Osteoblast (primary cell): ENCODE measurements around the gene SLIT3. TPM values are rescaled to one million over a fixed set of nuclear protein-coding genes. Genes with fewer than 3 reads are reported as not detected.

Source experiments
- DNase-seq: peaks from one replicate; pipeline ENCODE4 v3.0.0; 2011; ENCODE audit warnings: low spot score, mixed read lengths; ENCODE audit not compliant: insufficient read length; ENCODE audit errors: missing footprints
- H2AFZ ChIP-seq: 2 replicates; pipeline ENCODE4 v1.6.0; 2011; ENCODE audit warnings: mild to moderate bottlenecking, low read length
- H3K27ac ChIP-seq: 2 replicates; pipeline ENCODE4 v1.5.1; 2011; ENCODE audit warnings: mild to moderate bottlenecking, low read depth, low read length, moderate library complexity
- H3K27me3 ChIP-seq: 2 replicates; pipeline ENCODE4 v1.6.0; 2012; ENCODE audit warnings: mild to moderate bottlenecking, control low read depth, inconsistent platforms, low read length, moderate library complexity; ENCODE audit not compliant: insufficient read depth
- H3K36me3 ChIP-seq: 2 replicates; pipeline ENCODE4 v1.5.1; 2011; ENCODE audit warnings: mild to moderate bottlenecking, low read length, control low read depth, moderate library complexity; ENCODE audit not compliant: insufficient read depth
- H3K4me1 ChIP-seq: 2 replicates; pipeline ENCODE4 v1.5.1; 2011; ENCODE audit warnings: mild to moderate bottlenecking, low read length, control low read depth, moderate library complexity; ENCODE audit not compliant: insufficient read depth
- H3K4me2 ChIP-seq: 2 replicates; pipeline ENCODE4 v1.6.0; 2011; ENCODE audit warnings: mild to moderate bottlenecking, low read length; ENCODE audit not compliant: insufficient read depth
- H3K4me3 ChIP-seq: fragments of 200-600 bp; sonication (generic); 3 replicates; pipeline ENCODE4 v1.5.1; 2012; ENCODE audit warnings: mild to moderate bottlenecking, low read length, inconsistent platforms; ENCODE audit not compliant: insufficient read depth
- H3K79me2 ChIP-seq: 2 replicates; pipeline ENCODE4 v1.6.0; 2012; ENCODE audit warnings: mild to moderate bottlenecking, low read length, control low read depth, inconsistent platforms; ENCODE audit not compliant: insufficient read depth
- H3K9me3 ChIP-seq: 2 replicates; pipeline ENCODE4 v1.5.1; 2011; ENCODE audit warnings: low read depth, low read length, control low read depth
- H4K20me1 ChIP-seq: 2 replicates; pipeline ENCODE4 v1.6.0; 2012; ENCODE audit warnings: mild to moderate bottlenecking, low read length, control low read depth; ENCODE audit not compliant: insufficient read depth
- total RNA-seq: library from RNA; depleted of rRNA; stranded (reverse); fragments of >200 nt; gene quantifications from 2 replicates; pipeline ENCODE4 v1.2.3, GENCODE V29; 2012
- TF ChIP-seq, protein P1 (sequence below): IDR thresholded peaks from 2 replicates; pipeline ENCODE4 v1.5.1; 2011; ENCODE audit warnings: mild to moderate bottlenecking, low read depth, low read length, moderate library complexity; ENCODE audit errors: extremely low read depth

Gene SLIT3
- total RNA-seq, 1 donor, result 37.6 TPM

DNA sequence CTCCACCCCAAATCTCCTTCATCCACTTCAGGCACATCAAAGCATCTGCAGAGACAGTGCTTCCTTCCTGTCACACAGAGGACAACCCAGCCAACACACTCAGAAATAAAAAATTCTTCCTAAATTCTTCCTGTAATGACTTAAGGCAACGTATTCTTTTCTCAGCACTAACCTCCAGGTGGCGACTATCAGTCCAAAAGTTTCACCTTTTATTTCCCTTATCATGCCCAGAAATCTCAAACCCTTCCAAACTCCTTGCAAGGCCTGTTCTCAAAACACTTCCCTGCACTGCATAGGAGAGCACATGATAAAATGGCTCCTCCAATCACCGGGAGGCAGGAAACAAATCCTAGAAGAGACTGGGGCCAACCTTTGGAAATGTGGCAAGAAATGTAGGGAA is 35.1 kb downstream of the SLIT3 start:
- TF ChIP-seq, protein P1, sequence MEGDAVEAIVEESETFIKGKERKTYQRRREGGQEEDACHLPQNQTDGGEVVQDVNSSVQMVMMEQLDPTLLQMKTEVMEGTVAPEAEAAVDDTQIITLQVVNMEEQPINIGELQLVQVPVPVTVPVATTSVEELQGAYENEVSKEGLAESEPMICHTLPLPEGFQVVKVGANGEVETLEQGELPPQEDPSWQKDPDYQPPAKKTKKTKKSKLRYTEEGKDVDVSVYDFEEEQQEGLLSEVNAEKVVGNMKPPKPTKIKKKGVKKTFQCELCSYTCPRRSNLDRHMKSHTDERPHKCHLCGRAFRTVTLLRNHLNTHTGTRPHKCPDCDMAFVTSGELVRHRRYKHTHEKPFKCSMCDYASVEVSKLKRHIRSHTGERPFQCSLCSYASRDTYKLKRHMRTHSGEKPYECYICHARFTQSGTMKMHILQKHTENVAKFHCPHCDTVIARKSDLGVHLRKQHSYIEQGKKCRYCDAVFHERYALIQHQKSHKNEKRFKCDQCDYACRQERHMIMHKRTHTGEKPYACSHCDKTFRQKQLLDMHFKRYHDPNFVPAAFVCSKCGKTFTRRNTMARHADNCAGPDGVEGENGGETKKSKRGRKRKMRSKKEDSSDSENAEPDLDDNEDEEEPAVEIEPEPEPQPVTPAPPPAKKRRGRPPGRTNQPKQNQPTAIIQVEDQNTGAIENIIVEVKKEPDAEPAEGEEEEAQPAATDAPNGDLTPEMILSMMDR, result peak; percentile 35
- H3K27me3 ChIP-seq, result no peaks in the 10 kb centered on the region
- DNase-seq, result no peak
- H3K9me3 ChIP-seq, result no peaks in the 10 kb centered on the region
- H3K4me2 ChIP-seq, result no peak overlapping the region
- no peak overlapping the region for H3K4me3 ChIP-seq
- no peaks in the 10 kb centered on the region for H3K4me1 ChIP-seq
- no peaks in the 10 kb centered on the region for H3K79me2 ChIP-seq
- H2AFZ ChIP-seq, result no peak overlapping the region
- H3K36me3 ChIP-seq, result no peaks in the 10 kb centered on the region
- no peaks in the 10 kb centered on the region for H4K20me1 ChIP-seq
- no peak overlapping the region for H3K27ac ChIP-seq

DNA sequence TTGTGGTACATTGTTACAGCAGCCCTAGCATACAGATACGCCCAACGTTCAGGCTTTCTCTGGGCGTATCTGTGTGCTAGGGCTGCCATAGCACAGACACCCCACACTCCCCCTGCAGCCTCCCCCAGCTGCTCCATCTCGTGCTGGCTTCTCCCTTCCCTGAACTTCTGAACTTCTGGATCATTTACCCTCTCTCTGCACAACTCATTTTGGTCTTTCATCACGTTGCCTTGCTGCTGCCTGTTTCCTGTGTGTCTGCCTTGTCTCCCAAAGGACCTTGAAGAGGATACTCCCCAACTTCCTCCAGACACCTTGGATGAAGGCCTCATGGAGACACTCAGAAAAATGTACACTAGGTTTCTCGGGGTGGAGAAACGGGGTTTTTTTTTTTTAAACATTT is 37.3 kb downstream of the SLIT3 start:
- H3K9me3 ChIP-seq, result no peaks in the 10 kb centered on the region
- no peaks in the 10 kb centered on the region for H4K20me1 ChIP-seq
- H2AFZ ChIP-seq, result no peak overlapping the region
- no peaks in the 10 kb centered on the region for H3K27me3 ChIP-seq
- no peak overlapping the region for H3K27ac ChIP-seq
- TF ChIP-seq, protein P1, result no peak
- no peaks in the 10 kb centered on the region for H3K36me3 ChIP-seq
- H3K4me3 ChIP-seq, result no peak overlapping the region
- DNase-seq, result no peak
- no peak overlapping the region for H3K4me2 ChIP-seq
- peaks cover 4% of the 10 kb centered on the region for H3K4me1 ChIP-seq
- H3K79me2 ChIP-seq, result no peaks in the 10 kb centered on the region

DNA sequence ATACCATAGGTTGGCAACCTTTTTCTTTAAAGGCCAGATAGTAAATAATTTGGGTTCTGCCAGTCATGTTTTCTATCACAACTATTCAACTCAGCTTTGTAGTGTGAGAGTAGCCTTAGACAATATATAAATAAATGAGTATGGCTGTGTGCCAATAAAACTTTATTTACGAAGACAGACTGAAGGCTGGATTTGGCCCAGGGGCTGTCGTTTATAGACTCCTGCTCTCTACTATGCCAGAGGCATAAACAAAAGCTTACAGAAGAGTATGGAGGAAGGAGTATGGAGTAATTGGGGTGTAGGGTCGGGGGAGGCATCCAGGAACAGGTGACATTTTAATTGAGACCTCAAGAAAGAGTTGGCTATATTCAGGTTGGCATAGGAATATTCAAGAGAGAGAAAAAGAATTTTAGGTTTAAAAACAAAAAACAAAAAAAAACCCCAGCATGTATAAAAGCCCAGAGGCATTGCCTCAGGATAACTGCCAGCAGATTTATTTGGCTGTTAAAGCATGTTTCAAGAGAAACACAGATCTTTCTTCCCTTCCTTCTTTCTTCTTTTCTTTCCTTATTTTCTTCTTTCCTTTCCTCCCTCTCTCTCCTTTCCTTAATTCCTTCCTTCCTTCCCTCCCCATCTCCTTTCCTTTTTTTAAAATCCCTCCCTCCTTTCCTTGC is 39.9 kb downstream of the SLIT3 start:
- no peak overlapping the region for H3K27ac ChIP-seq
- no peaks in the 10 kb centered on the region for H3K79me2 ChIP-seq
- no peak overlapping the region for H2AFZ ChIP-seq
- TF ChIP-seq, protein P1, result no peak
- H3K27me3 ChIP-seq, result no peaks in the 10 kb centered on the region
- H3K36me3 ChIP-seq, result no peaks in the 10 kb centered on the region
- no peak overlapping the region for H3K4me3 ChIP-seq
- DNase-seq, result no peak
- H4K20me1 ChIP-seq, result no peaks in the 10 kb centered on the region
- no peak overlapping the region for H3K4me2 ChIP-seq
- peaks cover 8% of the 10 kb centered on the region for H3K4me1 ChIP-seq
- no peaks in the 10 kb centered on the region for H3K9me3 ChIP-seq

DNA sequence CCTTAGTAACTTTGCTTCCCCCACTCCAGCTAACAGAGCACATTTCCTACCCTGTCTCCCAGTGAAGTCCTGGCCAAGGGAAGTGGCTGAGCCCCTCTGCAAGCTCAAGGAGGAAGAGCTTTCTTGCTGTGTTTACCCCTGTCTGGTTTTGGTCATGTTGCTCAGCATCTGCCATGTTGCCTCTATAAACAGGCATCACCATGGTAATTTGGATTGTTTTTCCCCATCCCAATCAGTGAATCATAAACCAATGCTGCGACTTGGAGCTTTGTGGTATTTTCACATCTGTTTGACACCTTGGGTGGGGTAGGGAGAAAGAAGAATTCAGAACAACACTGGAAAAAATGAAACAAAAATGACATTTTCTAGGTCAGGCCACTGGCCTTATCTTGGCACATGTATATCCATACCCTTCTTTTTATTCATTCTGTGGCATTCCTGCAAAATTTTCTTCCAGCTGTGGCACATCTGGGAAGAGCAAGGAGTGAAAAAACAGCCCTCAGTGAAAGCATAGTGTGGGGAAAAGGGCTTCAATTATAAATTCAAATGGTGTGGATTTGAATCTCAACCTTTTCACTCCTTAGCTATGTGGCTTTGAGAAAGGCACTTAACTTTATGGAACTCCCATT is 42.5 kb downstream of the SLIT3 start:
- no peak overlapping the region for H3K27ac ChIP-seq
- no peak overlapping the region for H3K4me3 ChIP-seq
- no peaks in the 10 kb centered on the region for H3K36me3 ChIP-seq
- H3K9me3 ChIP-seq, result no peaks in the 10 kb centered on the region
- no peaks in the 10 kb centered on the region for H3K79me2 ChIP-seq
- DNase-seq, result peak; percentile 54
- H3K4me1 ChIP-seq, result peaks cover 8% of the 10 kb centered on the region
- H4K20me1 ChIP-seq, result no peaks in the 10 kb centered on the region
- H3K27me3 ChIP-seq, result no peaks in the 10 kb centered on the region
- H2AFZ ChIP-seq, result no peak overlapping the region
- H3K4me2 ChIP-seq, result no peak overlapping the region
- TF ChIP-seq, protein P1, result no peak
